Activated naive CD4-positive, alpha-beta T cell treated with anti-CD3 and anti-CD28 coated beads for 36 hours (primary cell): Measurements from ENCODE around the gene NRXN3. TPM values are rescaled to one million over a fixed set of nuclear protein-coding genes. Genes with fewer than 3 reads are reported as not detected.

ENCODE experiments used
- CTCF ChIA-PET: fragments of 350-600 bp; sonication (Branson Sonifier 250); formaldehyde crosslinking; loops from one replicate; lab custom pipeline; 2021; ENCODE audit warnings: antibody characterized with exemption; lab: Charles Lee
- DNase-seq: peaks from one replicate; pipeline ENCODE4 v3.0.0-alpha.2; 2020
- H3K27ac Mint-ChIP-seq: one replicate; pipeline ENCODE4 v1.8.0; 2021; ENCODE audit warnings: mild to moderate bottlenecking, mixed read lengths
- H3K27me3 Mint-ChIP-seq: one replicate; pipeline ENCODE4 v1.8.0; 2021; ENCODE audit warnings: low read depth, mixed read lengths
- H3K36me3 Mint-ChIP-seq: one replicate; pipeline ENCODE4 v1.8.0; 2021; ENCODE audit warnings: low read depth, mixed read lengths
- H3K4me1 Mint-ChIP-seq: one replicate; pipeline ENCODE4 v1.8.0; 2021; ENCODE audit warnings: low read depth, mixed read lengths
- H3K4me3 Mint-ChIP-seq: one replicate; pipeline ENCODE4 v1.8.0; 2021; ENCODE audit warnings: mild to moderate bottlenecking, moderate library complexity, mixed read lengths
- H3K9me3 Mint-ChIP-seq: one replicate; pipeline ENCODE4 v1.8.0; 2021; ENCODE audit warnings: mixed read lengths
- intact Hi-C: fragments of 100-400 bp; cut with micrococcal nuclease; formaldehyde crosslinking; loops from one replicate; pipeline ENCODE4 v1.15.1; 2023
- total RNA-seq, 2 experiments: library from RNA; stranded (reverse); gene quantifications; one replicate each; pipeline ENCODE4 v1.2.3, GENCODE V29; 2021

Gene NRXN3
- total RNA-seq, 2 experiments from 2014 or later, result not detected

DNA sequence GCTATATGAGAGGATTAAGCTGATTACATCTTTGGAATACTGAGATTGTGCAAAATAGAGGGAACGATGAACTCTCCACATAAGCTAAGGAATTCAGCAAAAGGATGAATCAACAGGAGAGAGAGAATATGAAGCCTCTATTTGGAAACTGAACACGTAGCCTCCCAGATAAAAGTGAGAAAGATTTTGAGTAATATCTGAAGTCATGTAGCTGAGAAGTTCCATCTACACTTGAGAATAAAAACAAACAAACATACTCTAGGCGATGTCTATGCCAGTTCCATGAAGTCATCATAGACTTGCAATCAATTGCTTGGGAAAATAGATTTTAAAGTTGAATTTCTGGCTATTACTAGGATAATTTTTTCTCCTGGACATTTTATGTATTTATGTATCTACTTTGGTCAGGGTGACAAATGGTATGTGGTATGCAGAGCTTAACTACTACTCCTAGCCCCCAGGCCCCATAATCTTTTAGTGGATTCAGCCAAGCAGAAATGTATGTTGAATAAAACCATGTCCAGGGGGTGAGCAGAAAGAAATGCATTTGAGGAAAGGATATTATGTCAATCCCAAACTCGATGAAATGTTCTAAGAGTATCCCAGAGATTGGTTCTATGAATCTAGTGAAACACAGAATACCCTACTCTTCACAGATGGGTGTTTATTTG lies 1413.7 kb downstream of the NRXN3 start:
- Mint-ChIP-seq H3K27me3 (no peaks in the 10 kb centered on the region), H3K4me1 (no peaks in the 10 kb centered on the region), H3K36me3 (no peaks in the 10 kb centered on the region), H3K27ac (no peak overlapping the region), H3K9me3 (no peaks in the 10 kb centered on the region), H3K4me3 (no peak overlapping the region)
- intact Hi-C loops, result no loop called here
- CTCF ChIA-PET, result no interaction called here
- no peak for DNase-seq

DNA sequence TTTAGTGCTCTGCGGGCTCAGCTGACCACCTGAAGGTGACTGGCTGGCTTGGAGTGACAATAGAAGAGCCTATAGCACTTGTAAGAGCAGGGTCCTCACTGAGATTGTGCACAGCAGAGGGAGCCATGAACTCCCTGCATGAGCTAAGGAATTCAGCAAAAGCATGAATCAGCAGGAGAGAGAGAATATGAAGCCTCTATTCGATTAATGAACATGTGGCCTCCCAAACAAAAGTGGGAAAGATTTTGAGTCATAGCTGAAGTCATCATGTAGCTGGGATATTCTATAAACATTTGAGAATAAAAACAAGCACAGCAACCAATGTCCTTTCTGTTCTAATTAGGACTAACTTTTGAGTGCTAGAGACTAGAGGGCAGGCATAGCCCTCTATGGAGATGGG lies 1414.5 kb downstream of the NRXN3 start:
- Mint-ChIP-seq H3K4me1 (no peaks in the 10 kb centered on the region), H3K9me3 (no peaks in the 10 kb centered on the region), H3K4me3 (no peak overlapping the region), H3K27ac (no peak overlapping the region), H3K27me3 (no peaks in the 10 kb centered on the region), H3K36me3 (no peaks in the 10 kb centered on the region)
- CTCF ChIA-PET, result no interaction called here
- intact Hi-C loops, result no loop called here
- no peak for DNase-seq

DNA sequence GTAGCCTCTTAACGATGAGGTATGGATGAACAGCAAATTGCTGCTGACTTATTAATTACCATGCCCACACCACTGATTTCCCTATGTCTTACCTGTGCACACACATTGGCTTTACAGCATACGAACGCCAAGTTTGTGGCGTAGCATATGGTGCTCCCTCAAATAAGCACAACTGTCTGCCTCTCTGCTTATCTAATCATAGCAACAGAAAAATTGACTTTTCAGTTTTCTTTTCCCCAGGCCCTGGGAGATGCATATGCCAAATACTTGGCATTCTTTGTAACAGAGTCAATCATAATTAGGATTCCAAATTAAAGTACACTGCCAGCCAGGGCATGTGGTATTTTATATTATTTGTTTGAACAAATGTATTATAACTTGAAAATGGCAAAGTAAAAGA lies 1415.7 kb downstream of the NRXN3 start:
- no peaks in the 10 kb centered on the region for H3K4me1 Mint-ChIP-seq
- H3K36me3 Mint-ChIP-seq, result no peaks in the 10 kb centered on the region
- DNase-seq, result no peak
- H3K27ac Mint-ChIP-seq, result no peak overlapping the region
- H3K4me3 Mint-ChIP-seq, result no peak overlapping the region
- intact Hi-C loops, result no loop called here
- CTCF ChIA-PET, result no interaction called here
- H3K27me3 Mint-ChIP-seq, result peaks cover 1% of the 10 kb centered on the region
- H3K9me3 Mint-ChIP-seq, result peaks cover 2% of the 10 kb centered on the region

DNA sequence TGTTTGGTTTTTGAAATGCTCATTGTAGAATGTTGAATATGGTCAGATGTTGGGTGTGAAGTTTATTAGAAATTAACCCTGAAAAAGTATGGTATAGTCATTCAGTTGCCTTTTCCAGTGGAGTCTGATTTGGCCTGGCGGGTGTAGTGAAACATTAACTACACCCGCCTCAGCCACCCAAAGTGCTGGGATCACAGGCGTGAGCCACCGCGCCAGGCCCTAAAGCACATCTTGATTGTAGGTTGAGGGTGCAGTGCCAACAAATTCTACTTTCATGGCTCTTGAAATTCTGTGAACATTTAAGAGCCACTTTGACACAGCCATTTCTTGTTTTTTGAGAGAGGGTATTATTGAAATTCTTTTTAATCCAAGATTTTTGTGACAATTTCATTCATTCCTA lies 1416.2 kb downstream of the NRXN3 start:
- H3K4me1 Mint-ChIP-seq, result no peaks in the 10 kb centered on the region
- no peak overlapping the region for H3K27ac Mint-ChIP-seq
- H3K36me3 Mint-ChIP-seq, result no peaks in the 10 kb centered on the region

DNA sequence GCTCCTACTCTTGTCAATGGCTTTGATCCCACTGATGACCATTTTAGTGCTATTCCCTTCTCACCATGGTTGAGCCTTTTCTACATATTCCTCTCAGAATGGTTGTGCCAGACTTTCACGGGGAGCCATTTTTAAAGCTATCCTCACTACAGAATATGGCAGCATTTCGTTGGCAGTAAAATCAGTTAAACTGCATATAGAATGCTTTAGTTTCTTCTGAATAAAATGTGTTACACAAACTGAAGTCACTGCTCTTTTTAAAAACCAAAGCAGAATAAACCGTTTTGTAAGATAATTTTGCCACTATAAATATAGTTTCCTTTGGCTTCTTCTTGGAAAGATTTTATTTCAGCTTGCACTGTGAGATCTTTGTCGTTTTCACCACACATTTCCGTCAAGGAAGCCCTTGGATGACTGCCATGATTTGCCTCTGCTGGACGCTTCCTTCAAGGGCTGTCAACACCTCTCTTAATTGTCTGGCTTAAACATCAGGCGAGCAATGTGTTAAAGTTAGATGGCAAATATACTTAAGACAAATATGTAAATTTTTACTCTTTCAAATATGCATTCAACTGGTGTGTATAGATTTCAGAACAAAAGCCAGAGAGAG lies 1416.9 kb downstream of the NRXN3 start:
- H3K27me3 Mint-ChIP-seq, result peaks cover 1% of the 10 kb centered on the region
- no peaks in the 10 kb centered on the region for H3K4me1 Mint-ChIP-seq
- no peaks in the 10 kb centered on the region for H3K36me3 Mint-ChIP-seq
- no peak overlapping the region for H3K4me3 Mint-ChIP-seq
- no peak for DNase-seq
- peaks cover 2% of the 10 kb centered on the region for H3K9me3 Mint-ChIP-seq
- CTCF ChIA-PET, result no interaction called here
- no peak overlapping the region for H3K27ac Mint-ChIP-seq
- intact Hi-C loops, result no loop called here

More for the DNA sequence above, 1416.2 kb downstream of the NRXN3 start:
- DNase-seq, result no peak
- Mint-ChIP-seq H3K4me3 (no peak overlapping the region), H3K27me3 (peaks cover 1% of the 10 kb centered on the region), H3K9me3 (peaks cover 2% of the 10 kb centered on the region)
- intact Hi-C loops, result no loop called here
- CTCF ChIA-PET, result no interaction called here

DNA sequence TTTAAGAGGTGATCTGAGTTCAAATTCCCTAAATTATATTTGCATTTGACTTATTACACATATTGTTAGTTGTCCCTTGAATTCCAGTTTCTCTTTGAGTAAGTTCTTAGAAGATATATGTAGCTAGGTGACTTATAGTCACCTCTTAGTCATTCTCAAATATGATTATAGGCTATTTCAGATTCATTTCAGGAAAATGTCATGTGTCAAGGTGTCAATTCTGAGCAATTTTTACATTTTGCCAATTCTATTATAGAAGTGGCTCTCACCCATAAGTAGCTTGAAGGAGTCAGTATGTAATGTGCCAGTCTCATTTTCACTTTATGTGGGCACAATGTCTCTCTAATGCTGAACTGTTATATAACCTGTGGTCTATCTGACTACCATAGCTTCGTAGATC lies 1417.7 kb downstream of the NRXN3 start:
- no peak for DNase-seq
- H3K27me3 Mint-ChIP-seq, result peaks cover 1% of the 10 kb centered on the region
- intact Hi-C loops, result no loop called here
- H3K4me3 Mint-ChIP-seq, result no peak overlapping the region
- CTCF ChIA-PET, result no interaction called here
- no peaks in the 10 kb centered on the region for H3K36me3 Mint-ChIP-seq
- H3K9me3 Mint-ChIP-seq, result peaks cover 2% of the 10 kb centered on the region
- H3K27ac Mint-ChIP-seq, result no peak overlapping the region
- no peaks in the 10 kb centered on the region for H3K4me1 Mint-ChIP-seq

DNA sequence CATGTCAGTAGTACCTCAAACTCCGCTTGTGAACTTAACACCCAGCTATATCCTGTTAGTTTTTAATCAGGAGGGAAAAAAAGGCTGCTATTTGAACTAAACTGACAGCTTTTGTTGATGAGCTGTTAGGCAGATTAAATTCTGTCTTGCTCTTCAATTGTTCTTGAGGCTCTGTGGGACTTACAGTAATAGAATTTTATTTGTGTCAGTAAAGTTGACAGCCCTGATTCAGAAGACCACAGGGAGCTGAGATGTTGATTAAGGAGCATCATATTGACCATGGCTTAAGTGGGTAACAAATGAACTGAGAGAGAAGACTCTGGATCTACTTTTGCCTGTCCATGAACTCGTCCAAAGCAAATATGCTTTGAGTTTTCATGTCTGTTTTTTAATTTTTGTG lies 1418.2 kb downstream of the NRXN3 start:
- DNase-seq, result no peak
- intact Hi-C loops, result no loop called here
- Mint-ChIP-seq H3K27ac (no peak overlapping the region), H3K27me3 (peaks cover 1% of the 10 kb centered on the region), H3K4me3 (no peak overlapping the region), H3K9me3 (peaks cover 2% of the 10 kb centered on the region), H3K4me1 (no peaks in the 10 kb centered on the region), H3K36me3 (no peaks in the 10 kb centered on the region)
- CTCF ChIA-PET, result no interaction called here

DNA sequence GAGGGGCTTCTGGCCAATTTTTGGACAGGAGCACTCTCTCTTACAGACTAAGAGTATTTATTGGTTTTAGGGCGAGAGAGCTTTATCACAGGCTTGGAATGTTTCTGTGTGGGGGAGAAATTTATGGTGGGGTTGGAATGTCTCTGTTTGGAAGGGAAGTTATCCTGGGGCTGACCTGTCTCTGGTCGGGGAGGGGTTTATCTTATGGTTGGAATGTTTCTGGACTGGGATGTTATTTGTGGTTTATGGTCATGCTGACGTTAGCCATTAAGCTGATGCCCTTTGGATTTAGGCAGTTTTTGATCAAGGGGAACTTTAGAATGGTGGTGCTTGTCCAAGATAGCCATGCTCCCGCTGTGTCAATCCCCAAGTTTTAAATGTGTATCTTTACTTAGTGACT lies 1426.4 kb downstream of the NRXN3 start:
- intact Hi-C loops, result no loop called here
- DNase-seq, result no peak
- H3K27me3 Mint-ChIP-seq, result no peaks in the 10 kb centered on the region
- H3K4me3 Mint-ChIP-seq, result no peak overlapping the region
- no peaks in the 10 kb centered on the region for H3K9me3 Mint-ChIP-seq
- H3K36me3 Mint-ChIP-seq, result no peaks in the 10 kb centered on the region
- no peaks in the 10 kb centered on the region for H3K4me1 Mint-ChIP-seq
- H3K27ac Mint-ChIP-seq, result no peak overlapping the region
- CTCF ChIA-PET, result no interaction called here

DNA sequence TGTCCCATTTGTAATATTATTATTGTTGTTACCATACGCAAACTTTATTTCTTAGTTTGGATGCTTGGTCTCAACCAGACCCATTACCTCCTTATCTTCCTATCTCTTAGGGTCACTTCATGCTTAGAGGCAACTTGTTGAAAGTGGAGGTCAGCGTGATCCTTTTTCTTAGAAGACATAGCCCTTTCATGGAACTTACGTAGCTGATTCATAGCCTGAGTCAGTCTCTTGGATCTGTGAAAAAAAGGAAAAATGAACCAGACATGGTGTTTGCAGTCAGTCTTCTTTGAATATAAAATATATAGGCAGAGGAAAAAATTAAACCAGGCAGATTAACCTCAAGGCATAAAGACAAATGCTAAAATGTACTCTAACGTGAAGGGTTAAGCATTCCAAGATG lies 1427.4 kb downstream of the NRXN3 start:
- Mint-ChIP-seq H3K27ac (no peak overlapping the region), H3K36me3 (no peaks in the 10 kb centered on the region), H3K9me3 (no peaks in the 10 kb centered on the region), H3K4me3 (no peak overlapping the region), H3K27me3 (no peaks in the 10 kb centered on the region), H3K4me1 (no peaks in the 10 kb centered on the region)
- CTCF ChIA-PET, result no interaction called here
- intact Hi-C loops, result no loop called here
- DNase-seq, result no peak

DNA sequence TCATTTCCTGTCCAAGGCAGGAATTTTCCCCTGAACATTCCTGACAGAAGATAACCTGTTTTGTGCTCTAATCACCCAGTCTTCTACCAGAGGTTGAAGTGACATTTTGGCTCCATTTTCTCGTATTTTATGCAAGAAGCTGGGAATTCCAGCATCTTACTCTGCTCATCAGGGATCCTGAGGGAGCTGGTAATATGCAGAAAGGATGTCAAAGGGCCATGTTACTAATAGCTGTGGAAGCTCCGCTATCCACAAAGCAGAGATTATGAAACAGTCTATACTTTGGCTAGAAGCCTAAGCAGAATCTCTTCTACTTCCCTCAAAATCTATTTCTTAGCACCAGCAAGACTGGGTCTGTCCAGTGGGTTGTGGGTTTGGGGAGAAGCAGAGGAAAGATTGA lies 1428.2 kb downstream of the NRXN3 start:
- Mint-ChIP-seq H3K9me3 (no peaks in the 10 kb centered on the region), H3K4me1 (no peaks in the 10 kb centered on the region), H3K4me3 (no peak overlapping the region), H3K27ac (no peak overlapping the region), H3K27me3 (no peaks in the 10 kb centered on the region), H3K36me3 (no peaks in the 10 kb centered on the region)
- intact Hi-C loops, result no loop called here
- DNase-seq, result no peak
- CTCF ChIA-PET, result no interaction called here

DNA sequence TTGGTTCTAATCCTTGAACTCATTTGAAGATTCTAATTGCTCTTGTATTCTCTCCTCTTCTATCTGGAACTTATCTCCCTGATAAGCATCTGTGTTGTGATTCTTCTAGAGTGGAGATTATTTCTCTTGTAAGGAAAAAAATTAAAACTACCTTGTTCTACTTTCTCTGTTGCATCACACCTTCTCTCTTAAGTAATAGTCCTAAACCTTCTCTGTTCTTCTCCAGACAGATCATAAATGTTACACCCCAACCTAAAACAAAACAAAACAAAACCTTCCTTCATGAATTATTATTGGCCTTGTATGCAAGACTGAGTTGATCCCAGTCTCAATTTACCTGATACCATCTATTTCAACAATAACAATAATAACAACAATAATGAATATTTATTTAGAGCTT lies 1429.1 kb downstream of the NRXN3 start:
- no peak overlapping the region for H3K4me3 Mint-ChIP-seq
- intact Hi-C loops, result no loop called here
- H3K36me3 Mint-ChIP-seq, result no peaks in the 10 kb centered on the region
- no peaks in the 10 kb centered on the region for H3K4me1 Mint-ChIP-seq
- no peak for DNase-seq
- CTCF ChIA-PET, result no interaction called here
- no peak overlapping the region for H3K27ac Mint-ChIP-seq
- H3K9me3 Mint-ChIP-seq, result no peaks in the 10 kb centered on the region
- H3K27me3 Mint-ChIP-seq, result no peaks in the 10 kb centered on the region

DNA sequence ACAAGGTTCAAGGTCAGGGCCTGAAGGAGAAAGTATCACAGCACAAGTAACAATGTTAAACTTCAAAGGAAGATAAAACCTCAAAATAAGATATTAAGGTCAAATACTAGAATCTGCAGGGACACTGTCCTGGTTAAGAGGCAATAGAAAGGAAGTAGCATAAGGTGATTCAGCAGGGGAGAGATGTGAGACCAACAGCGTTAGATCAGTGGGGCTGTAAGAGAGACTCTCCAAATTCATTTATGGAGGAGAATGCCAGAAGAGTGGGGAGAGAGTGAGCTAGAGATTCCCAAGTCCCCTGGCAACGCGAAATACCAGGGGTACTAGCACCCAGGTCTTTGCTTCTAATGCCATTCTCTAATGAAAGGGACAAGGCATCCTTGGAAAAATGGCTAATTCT lies 1430.2 kb downstream of the NRXN3 start:
- Mint-ChIP-seq H3K9me3 (no peaks in the 10 kb centered on the region), H3K36me3 (no peaks in the 10 kb centered on the region), H3K4me1 (no peaks in the 10 kb centered on the region), H3K27me3 (no peaks in the 10 kb centered on the region), H3K4me3 (no peak overlapping the region), H3K27ac (no peak overlapping the region)
- intact Hi-C loops, result no loop called here
- CTCF ChIA-PET, result no interaction called here
- DNase-seq, result no peak

DNA sequence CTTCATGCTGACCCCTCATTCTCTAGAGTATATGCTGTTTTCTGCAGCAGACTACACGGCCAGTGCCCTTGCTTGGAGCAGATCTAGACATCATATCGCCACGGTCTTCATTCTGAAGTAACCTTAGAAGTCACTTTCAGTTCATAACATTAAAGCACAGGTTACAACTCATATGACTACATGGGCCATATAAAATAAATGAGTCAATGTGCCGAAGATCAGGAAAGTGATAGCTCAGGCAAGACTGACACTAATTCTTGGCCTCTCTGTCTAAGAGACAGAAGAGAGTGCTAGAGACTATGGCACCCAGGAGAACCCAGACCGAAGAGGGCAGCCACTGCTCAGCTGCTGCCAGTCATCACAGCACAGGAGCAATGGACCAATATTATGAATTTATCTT lies 1431.4 kb downstream of the NRXN3 start:
- H3K36me3 Mint-ChIP-seq, result no peaks in the 10 kb centered on the region
- H3K4me3 Mint-ChIP-seq, result no peak overlapping the region
- CTCF ChIA-PET, result no interaction called here
- intact Hi-C loops, result no loop called here
- H3K9me3 Mint-ChIP-seq, result no peaks in the 10 kb centered on the region
- H3K27me3 Mint-ChIP-seq, result no peaks in the 10 kb centered on the region
- no peaks in the 10 kb centered on the region for H3K4me1 Mint-ChIP-seq
- DNase-seq, result no peak
- no peak overlapping the region for H3K27ac Mint-ChIP-seq
